Calu3 (cell line): ENCODE results near the gene TBK1. TPM values are rescaled to one million over a fixed set of nuclear protein-coding genes. Genes with fewer than 3 reads are reported as not detected.

Experiments
- BruUV-seq: library from RNA; stranded (reverse); fragments of 400-500 nt; replicated peaks from 2 replicates; lab custom pipeline; 2021; lab: Mats Ljungman, UMichigan
- CTCF ChIA-PET: fragments of 300-600 bp; sonication (Branson Sonifier 250); formaldehyde crosslinking; loops from one replicate; lab custom pipeline; 2022; ENCODE audit warnings: antibody characterized with exemption; lab: Charles Lee
- DNase-seq: peaks from one replicate; pipeline ENCODE4 v3.0.0; 2022
- H3K27ac Mint-ChIP-seq: one replicate; pipeline ENCODE4 v1.8.0; 2022; ENCODE audit warnings: mixed read lengths; ENCODE audit not compliant: unreplicated experiment
- H3K27me3 Mint-ChIP-seq: one replicate; pipeline ENCODE4 v1.8.0; 2022; ENCODE audit warnings: mixed read lengths; ENCODE audit not compliant: unreplicated experiment
- H3K36me3 Mint-ChIP-seq: one replicate; pipeline ENCODE4 v1.8.0; 2022; ENCODE audit warnings: mild to moderate bottlenecking, moderate library complexity, mixed read lengths; ENCODE audit not compliant: insufficient read depth, unreplicated experiment
- H3K4me1 Mint-ChIP-seq: one replicate; pipeline ENCODE4 v1.8.0; 2022; ENCODE audit warnings: mild to moderate bottlenecking, low read depth, mixed read lengths; ENCODE audit not compliant: unreplicated experiment
- H3K4me3 Mint-ChIP-seq: one replicate; pipeline ENCODE4 v1.8.0; 2022; ENCODE audit warnings: mild to moderate bottlenecking, low read depth, moderate library complexity, mixed read lengths; ENCODE audit not compliant: unreplicated experiment
- H3K9me3 Mint-ChIP-seq: one replicate; pipeline ENCODE4 v1.8.0; 2022; ENCODE audit warnings: low read depth, mixed read lengths; ENCODE audit not compliant: unreplicated experiment
- CTCF ChIP-seq: fragments of 200-600 bp; IDR thresholded peaks from one replicate; pipeline ENCODE4 v1.8.0; 2022; ENCODE audit warnings: antibody characterized with exemption; ENCODE audit not compliant: unreplicated experiment
- intact Hi-C: fragments of 100-400 bp; cut with micrococcal nuclease; formaldehyde crosslinking; loops from one replicate; pipeline ENCODE4 v1.10.0; 2022; ENCODE audit not compliant: unreplicated experiment
- total RNA-seq: library from RNA; stranded (reverse); gene quantifications from 2 replicates; pipeline ENCODE4 v1.2.3, GENCODE V29; 2022

The TBK1 gene
- total RNA-seq, 1 experiment from 2014 or later = 40.4 TPM

GRCh38 chr12:64428956-64429355 is 23.0 kb upstream of the TBK1 start:
- CTCF ChIA-PET = no interaction called here
- intact Hi-C loops = no loop called here
- H3K4me1 Mint-ChIP-seq = peaks cover 6% of the 10 kb centered on the region
- no peaks in the 10 kb centered on the region for H3K27me3 Mint-ChIP-seq
- BruUV-seq = no TSS peak
- no peak overlapping the region for H3K27ac Mint-ChIP-seq
- no peaks in the 10 kb centered on the region for H3K9me3 Mint-ChIP-seq
- TF ChIP-seq CTCF = no peak
- peaks cover 91% of the 10 kb centered on the region for H3K36me3 Mint-ChIP-seq
- H3K4me3 Mint-ChIP-seq = no peak overlapping the region
- DNase-seq = no peak

- peaks cover 6% of the 10 kb centered on the region for H3K4me1 Mint-ChIP-seq
- no peak overlapping the region for H3K27ac Mint-ChIP-seq
- intact Hi-C loops = no loop called here
- DNase-seq = no peak
- H3K4me3 Mint-ChIP-seq = no peak overlapping the region
- peaks cover 96% of the 10 kb centered on the region for H3K36me3 Mint-ChIP-seq
- TF ChIP-seq CTCF = no peak
- CTCF ChIA-PET = interaction anchor here (0.6 kb wide), 1 partner anchor 93 kb away, joined by 4 read pairs; no protein-coding TSS in a partner anchor
- H3K9me3 Mint-ChIP-seq = no peaks in the 10 kb centered on the region
- no TSS peak for BruUV-seq
- H3K27me3 Mint-ChIP-seq = no peaks in the 10 kb centered on the region
These were observed 21.0 kb upstream of the TBK1 start for GRCh38 chr12:64430886-64431285.

- Mint-ChIP-seq H3K27me3 (no peaks in the 10 kb centered on the region), H3K9me3 (no peaks in the 10 kb centered on the region), H3K4me3 (no peak overlapping the region), H3K4me1 (peaks cover 6% of the 10 kb centered on the region), H3K36me3 (peaks cover 96% of the 10 kb centered on the region), H3K27ac (no peak overlapping the region)
- intact Hi-C loops = no loop called here
- DNase-seq = no peak
- CTCF ChIA-PET = interaction anchor here (0.6 kb wide), 1 partner anchor 92 kb away, joined by 4 read pairs; no protein-coding TSS in a partner anchor
- TF ChIP-seq CTCF = no peak
- no TSS peak for BruUV-seq
These were observed 20.1 kb upstream of the TBK1 start for GRCh38 chr12:64431791-64432190.

GRCh38 chr12:64433915-64434314 is 18.0 kb upstream of the TBK1 start:
- intact Hi-C loops = no loop called here
- BruUV-seq = no TSS peak

More at GRCh38 chr12:64433915-64434314, 18.0 kb upstream of the TBK1 start:
- peaks cover 24% of the 10 kb centered on the region for H3K4me1 Mint-ChIP-seq
- no peak for DNase-seq
- TF ChIP-seq CTCF = no peak
- peaks cover 95% of the 10 kb centered on the region for H3K36me3 Mint-ChIP-seq
- CTCF ChIA-PET = no interaction called here
- no peaks in the 10 kb centered on the region for H3K9me3 Mint-ChIP-seq
- H3K4me3 Mint-ChIP-seq = no peak overlapping the region
- H3K27ac Mint-ChIP-seq = no peak overlapping the region
- no peaks in the 10 kb centered on the region for H3K27me3 Mint-ChIP-seq
